ENCODE results near the gene BCAR1.

DNA sequence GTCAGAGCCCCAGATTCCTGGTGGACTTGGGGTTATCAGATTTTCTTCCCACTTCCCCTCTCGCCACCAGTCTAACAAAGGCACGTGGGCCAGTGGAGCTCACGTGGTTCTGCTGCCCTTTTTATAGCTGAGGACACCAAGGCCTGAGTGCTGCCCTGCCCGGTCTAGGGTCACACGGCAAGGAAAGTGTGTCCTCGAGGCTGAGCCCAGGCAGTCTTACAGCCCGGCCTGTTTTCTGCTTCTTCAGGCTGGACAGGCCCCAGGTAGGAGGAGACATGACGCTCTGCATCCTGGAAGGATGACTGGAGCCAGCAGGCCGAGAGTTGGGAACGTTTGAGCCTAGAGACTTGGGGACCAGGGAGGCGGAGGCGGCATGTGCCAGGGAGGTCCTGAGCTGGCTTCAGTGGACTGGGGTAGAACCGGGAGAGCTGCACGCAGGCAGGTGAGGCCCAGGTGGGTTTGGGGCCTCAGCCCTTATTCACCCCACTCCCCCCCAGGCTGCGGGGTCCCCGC, 29.1 kb downstream of the BCAR1 start:
- TF ChIP-seq CTCF (IDR thresholded peaks at IDR 0.05) = no peak
- no peak for TF ChIP-seq POLR2A (IDR thresholded peaks at IDR 0.05)
- TF ChIP-seq POLR2AphosphoS5 (IDR thresholded peaks at IDR 0.05) = no peak
